Gastroesophageal sphincter (tissue), 4 donors: ENCODE data around the gene PSME4. TPM values are rescaled to one million over a fixed set of nuclear protein-coding genes. Genes with fewer than 3 reads are reported as not detected.

Experiments
- ATAC-seq: fragments of 150-250 bp; one replicate; pipeline ENCODE4 v1.9.1; 2016; ENCODE audit warnings: mild to moderate bottlenecking, moderate library complexity
- H3K27ac ChIP-seq, 4 donors: fragments of 200-600 bp; sonication (generic) in 3 of 4; 1 replicate in 3 of 4; 2 replicates in 1 of 4; pipeline ENCODE4 v1.5.1; 2016 to 2019
- H3K27me3 ChIP-seq: fragments of 200-600 bp; sonication (generic); one replicate; pipeline ENCODE4 v1.5.1; 2019
- H3K36me3 ChIP-seq, 2 donors: fragments of 200-600 bp; sonication (generic); one replicate each; pipeline ENCODE4 v1.5.1; 2019; ENCODE audit warnings: control low read depth in 1 of 2
- H3K4me1 ChIP-seq, 3 donors: fragments of 200-600 bp; sonication (generic); 1 replicate in 2 of 3; 2 replicates in 1 of 3; pipeline ENCODE4 v1.5.1; 2016 to 2019; ENCODE audit warnings: control low read depth in 2 of 3
- H3K4me3 ChIP-seq, 2 donors: fragments of 200-600 bp; sonication (generic); one replicate each; pipeline ENCODE4 v1.5.1; 2019; ENCODE audit warnings: mild to moderate bottlenecking in 1 of 2, moderate library complexity in 1 of 2
- H3K9me3 ChIP-seq, 3 donors: fragments of 200-600 bp; sonication (generic); one replicate each; pipeline ENCODE4 v1.5.1; 2017 to 2019; ENCODE audit warnings: control low read depth in 2 of 3
- EP300 ChIP-seq: sonication (generic); formaldehyde crosslinking; IDR thresholded peaks from one replicate; pipeline ENCODE4 v1.6.1; 2017; ENCODE audit warnings: antibody characterized with exemption, mild to moderate bottlenecking
- POLR2A ChIP-seq, 2 donors: fragments of 450-650 bp; IDR thresholded peaks; one replicate each; pipeline ENCODE4 v1.6.1; 2017; ENCODE audit warnings: antibody characterized with exemption in 2 of 2, mild to moderate bottlenecking in 2 of 2, moderate library complexity in 1 of 2
- POLR2AphosphoS5 ChIP-seq: sonication (generic); formaldehyde crosslinking; IDR thresholded peaks from one replicate; pipeline ENCODE4 v1.6.1; 2017; ENCODE audit warnings: antibody characterized with exemption
- WGBS, 2 donors: methylation state at CpG; one replicate each; pipeline ENCODE4 v1.1.5; 2018; ENCODE audit warnings: low coverage in 1 of 2; 5-methylcytosine and 5-hydroxymethylcytosine counted together
- total RNA-seq, 4 donors: library from RNA; depleted of rRNA; stranded (reverse); fragments of >200 nt; gene quantifications; one replicate each; pipeline ENCODE4 v1.1.0, GENCODE V29; 2016
- TF ChIP-seq, protein P1 (sequence below), 4 experiments: fragments of 200-600 bp in 2 of 4; fragments of 450-650 bp in 2 of 4; sonication (generic) in 1 of 4; IDR thresholded peaks; one replicate each; pipeline ENCODE4 v1.5.1; 2017 to 2019; ENCODE audit warnings: antibody characterized with exemption in 4 of 4, mild to moderate bottlenecking in 2 of 4, moderate library complexity in 2 of 4

PSME4 gene
- total RNA-seq, 4 donors from 2014 or later = 44.8 to 58.2 (median 49.4) TPM

DNA sequence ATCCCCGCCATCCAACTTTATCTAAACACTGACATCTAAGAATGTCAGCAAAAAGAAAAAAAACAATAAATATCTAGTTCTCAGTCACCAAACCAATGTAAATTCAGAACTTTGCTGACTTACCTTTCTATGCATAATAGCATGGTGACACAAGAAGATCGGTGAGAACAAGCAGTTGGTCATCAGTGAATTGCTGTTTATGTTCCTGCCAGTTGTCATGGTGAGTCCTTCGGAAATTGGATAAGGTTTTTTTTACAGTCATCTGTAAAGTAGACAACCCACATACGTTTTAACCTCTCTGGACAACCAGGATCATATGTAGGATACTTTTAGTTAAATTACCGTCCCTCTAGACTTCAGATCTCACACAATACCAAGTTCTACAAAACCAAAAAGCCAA lies 104.8 kb downstream of the PSME4 start:
- H3K27ac ChIP-seq = no peak overlapping the region
- TF ChIP-seq EP300 (no peak), POLR2AphosphoS5 (no peak), POLR2A (IDR thresholded peaks at IDR 0.05) (no peak)
- TF ChIP-seq, protein P1, sequence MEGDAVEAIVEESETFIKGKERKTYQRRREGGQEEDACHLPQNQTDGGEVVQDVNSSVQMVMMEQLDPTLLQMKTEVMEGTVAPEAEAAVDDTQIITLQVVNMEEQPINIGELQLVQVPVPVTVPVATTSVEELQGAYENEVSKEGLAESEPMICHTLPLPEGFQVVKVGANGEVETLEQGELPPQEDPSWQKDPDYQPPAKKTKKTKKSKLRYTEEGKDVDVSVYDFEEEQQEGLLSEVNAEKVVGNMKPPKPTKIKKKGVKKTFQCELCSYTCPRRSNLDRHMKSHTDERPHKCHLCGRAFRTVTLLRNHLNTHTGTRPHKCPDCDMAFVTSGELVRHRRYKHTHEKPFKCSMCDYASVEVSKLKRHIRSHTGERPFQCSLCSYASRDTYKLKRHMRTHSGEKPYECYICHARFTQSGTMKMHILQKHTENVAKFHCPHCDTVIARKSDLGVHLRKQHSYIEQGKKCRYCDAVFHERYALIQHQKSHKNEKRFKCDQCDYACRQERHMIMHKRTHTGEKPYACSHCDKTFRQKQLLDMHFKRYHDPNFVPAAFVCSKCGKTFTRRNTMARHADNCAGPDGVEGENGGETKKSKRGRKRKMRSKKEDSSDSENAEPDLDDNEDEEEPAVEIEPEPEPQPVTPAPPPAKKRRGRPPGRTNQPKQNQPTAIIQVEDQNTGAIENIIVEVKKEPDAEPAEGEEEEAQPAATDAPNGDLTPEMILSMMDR (IDR thresholded peaks at IDR 0.05) = no peak
- H3K4me1 ChIP-seq = no peaks in the 10 kb centered on the region
- WGBS, 2 donors = 74 to 75% methylated on average over 5 of the region's 5 CpGs
- no peak overlapping the region for H3K4me3 ChIP-seq
- no peaks in the 10 kb centered on the region for H3K9me3 ChIP-seq
- peaks cover 0 to 70% of the 10 kb centered on the region in 2 donors for H3K36me3 ChIP-seq
- H3K27me3 ChIP-seq = no peaks in the 10 kb centered on the region
- ATAC-seq = no peak

DNA sequence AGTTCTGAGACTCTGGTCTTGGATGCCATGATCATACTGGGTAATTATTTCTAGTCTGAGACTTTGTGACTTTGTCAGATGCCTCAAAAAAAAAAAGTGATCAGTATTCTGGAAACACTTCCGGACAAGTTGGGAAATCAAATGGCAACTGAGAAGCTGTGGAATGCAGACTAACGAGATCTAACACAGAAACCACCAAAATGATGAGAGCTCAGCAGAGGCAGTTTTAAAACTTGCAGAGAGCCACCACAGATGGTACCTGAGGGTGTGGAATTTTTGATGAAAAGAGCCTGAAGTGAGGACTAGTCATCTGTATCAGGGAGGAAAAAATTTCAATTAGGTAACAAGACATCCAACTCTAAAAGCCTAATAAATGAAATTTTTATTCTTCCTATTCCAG lies 105.5 kb downstream of the PSME4 start:
- ATAC-seq = no peak
- TF ChIP-seq EP300 (no peak), POLR2A (IDR thresholded peaks at IDR 0.05) (no peak), POLR2AphosphoS5 (no peak)
- TF ChIP-seq, protein P1 (IDR thresholded peaks at IDR 0.05) = no peak
- Histone ChIP-seq H3K4me1 (peaks cover 0 to 2% (median 0%) of the 10 kb centered on the region in 3 donors), H3K27me3 (no peaks in the 10 kb centered on the region), H3K36me3 (peaks cover 0 to 63% of the 10 kb centered on the region in 2 donors), H3K4me3 (no peak overlapping the region), H3K27ac (no peak overlapping the region), H3K9me3 (no peaks in the 10 kb centered on the region)
- 67 to 85% methylated on average over 1 to 2 of the region's 2 CpGs for WGBS, 2 donors

DNA sequence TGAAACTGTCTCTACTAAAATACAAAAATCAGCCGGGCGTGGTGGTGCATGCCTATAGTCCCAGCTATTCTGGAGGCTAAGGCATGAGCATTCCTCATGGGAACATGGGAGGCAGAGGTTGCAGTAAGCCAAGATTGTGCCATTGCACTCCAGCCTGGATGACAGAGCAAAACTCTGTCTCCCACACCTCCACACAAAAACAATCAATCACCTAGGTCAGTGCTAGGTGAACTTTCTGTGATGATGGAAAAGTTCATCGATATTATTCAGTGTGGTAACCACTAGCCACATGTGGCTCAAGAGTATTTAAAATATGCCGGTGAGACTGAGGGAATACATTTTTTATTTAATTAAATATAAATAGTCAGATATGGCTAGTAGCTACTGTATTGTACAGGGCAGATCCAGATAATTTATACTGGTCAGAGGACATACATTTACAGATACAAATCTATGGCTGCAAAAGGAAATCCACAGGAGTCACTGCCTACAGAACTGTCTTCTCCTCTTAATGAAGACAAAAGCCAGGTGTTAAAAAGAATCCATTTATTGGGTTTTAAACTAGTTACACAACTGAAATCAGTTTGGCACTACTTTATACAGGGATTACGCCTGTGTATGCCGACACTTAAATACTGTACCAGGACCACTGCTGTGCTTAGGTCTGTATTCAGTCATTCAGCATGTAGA lies 107.1 kb downstream of the PSME4 start:
- peaks cover 0 to 58% of the 10 kb centered on the region in 2 donors for H3K36me3 ChIP-seq
- ATAC-seq = no peak
- TF ChIP-seq, protein P1 (IDR thresholded peaks at IDR 0.05) = no peak
- TF ChIP-seq POLR2AphosphoS5 = no peak
- no peak for TF ChIP-seq POLR2A (IDR thresholded peaks at IDR 0.05)
- no peak for TF ChIP-seq EP300

DNA sequence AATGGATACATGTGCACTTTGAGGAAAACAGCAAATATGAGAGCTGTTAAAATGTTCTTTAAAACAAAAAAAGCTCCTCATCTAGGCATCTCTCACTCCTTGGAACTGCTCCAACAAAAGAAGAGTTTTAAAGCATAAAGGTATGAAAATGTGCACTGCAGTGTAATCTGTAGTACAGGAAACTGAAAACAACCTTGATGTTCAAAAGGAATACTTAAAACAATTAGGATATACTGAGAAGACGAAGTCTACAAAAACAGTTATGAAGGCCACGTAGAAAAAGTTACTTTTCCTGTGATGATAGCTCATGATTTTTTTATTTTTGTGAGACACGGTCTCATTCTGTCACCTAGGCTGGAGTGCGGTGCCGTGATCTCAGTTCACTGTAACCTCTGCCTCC lies 109.0 kb downstream of the PSME4 start:
- Histone ChIP-seq H3K36me3 (peaks cover 0 to 44% of the 10 kb centered on the region in 2 donors), H3K4me1 (peaks cover 0 to 14% (median 0%) of the 10 kb centered on the region in 3 donors), H3K4me3 (no peak overlapping the region), H3K9me3 (no peaks in the 10 kb centered on the region), H3K27me3 (no peaks in the 10 kb centered on the region), H3K27ac (no peak overlapping the region)
- WGBS, 2 donors = 95 to 98% methylated on average over 5 of the region's 5 CpGs
- no peak for ATAC-seq
- TF ChIP-seq POLR2AphosphoS5 (no peak), POLR2A (IDR thresholded peaks at IDR 0.05) (no peak), EP300 (no peak)
- TF ChIP-seq, protein P1 (IDR thresholded peaks at IDR 0.05) = no peak

More for the DNA sequence above, 107.1 kb downstream of the PSME4 start:
- Histone ChIP-seq H3K4me3 (no peak overlapping the region), H3K4me1 (peaks cover 0 to 14% (median 0%) of the 10 kb centered on the region in 3 donors), H3K9me3 (no peaks in the 10 kb centered on the region), H3K27me3 (no peaks in the 10 kb centered on the region), H3K27ac (no peak overlapping the region)
- WGBS, 2 donors = 82 to 85% methylated on average over 4 to 6 of the region's 6 CpGs
